T-cell (primary cell): ENCODE measurements around the gene FAM98B. TPM values are rescaled to one million over a fixed set of nuclear protein-coding genes. Genes with fewer than 3 reads are reported as not detected.

ENCODE experiments used
- ATAC-seq, 4 experiments: fragments of 200-7000 bp in 3 of 4; fragments of 150-1000 bp in 1 of 4; cut with Tn5 transposase; replicated peaks in 1 of 4; 1 replicate in 3 of 4; 2 replicates in 1 of 4; pipeline ENCODE4 v1.10.0; 2021; ENCODE audit warnings: moderate library complexity in 3 of 4, mild to moderate bottlenecking in 2 of 4, moderate number of reproducible peaks in 1 of 4
- CTCF ChIA-PET, 2 donors: fragments of 300-600 bp; sonication (Branson Sonifier 250); formaldehyde crosslinking; loops; one replicate each; lab custom pipeline; 2022; ENCODE audit warnings: antibody characterized with exemption in 2 of 2; lab: Charles Lee
- POLR2A ChIA-PET, 2 donors: fragments of 300-600 bp; sonication (Branson Sonifier 250); formaldehyde crosslinking; loops; one replicate each; lab custom pipeline; 2022; ENCODE audit warnings: antibody characterized with exemption in 2 of 2; lab: Charles Lee
- DNase-seq, 35 experiments: peaks; one replicate each; pipeline versions ENCODE4 v3.0.0 to v3.0.0-alpha.2; 2013 to 2023
- H3K27ac ChIP-seq: one replicate; pipeline ENCODE4 v1.5.1; 2013; ENCODE audit warnings: low read length
- H3K27me3 ChIP-seq, 2 experiments: replicated peaks in 1 of 2; 1 replicate in 1 of 2; 2 replicates in 1 of 2; pipeline versions ENCODE4 v1.6.1 to v1.7.0; 2013; ENCODE audit warnings: low read length in 1 of 2, mixed read lengths in 1 of 2; ENCODE audit not compliant: control insufficient read depth in 2 of 2, insufficient read depth in 2 of 2; ENCODE audit errors: extremely low read depth in 1 of 2
- H3K36me3 ChIP-seq, 2 donors: 1 replicate in 1 of 2; 2 replicates in 1 of 2; pipeline versions ENCODE4 v1.6.1 to v1.7.0; 2013; ENCODE audit warnings: low read length in 1 of 2; ENCODE audit not compliant: control insufficient read depth in 2 of 2, insufficient read depth in 1 of 2; ENCODE audit errors: extremely low read depth in 1 of 2
- H3K4me1 ChIP-seq, 2 experiments: 1 replicate in 1 of 2; 2 replicates in 1 of 2; pipeline versions ENCODE4 v1.6.1 to v1.7.0; 2013; ENCODE audit warnings: low read length in 2 of 2, mixed read lengths in 1 of 2; ENCODE audit not compliant: insufficient read depth in 2 of 2, control insufficient read depth in 1 of 2; ENCODE audit errors: extremely low read depth in 1 of 2
- H3K4me3 ChIP-seq, 2 donors: 1 replicate in 1 of 2; 2 replicates in 1 of 2; pipeline versions ENCODE4 v1.5.1 to v1.7.0; 2013; ENCODE audit warnings: mild to moderate bottlenecking in 2 of 2, low read length in 1 of 2, moderate library complexity in 1 of 2; ENCODE audit not compliant: control insufficient read depth in 1 of 2; ENCODE audit errors: extremely low read depth in 1 of 2
- H3K9me3 ChIP-seq: 2 replicates; pipeline ENCODE4 v1.7.0; 2013
- H3K27ac Mint-ChIP-seq, 2 donors: one replicate each; pipeline ENCODE4 v1.8.0; 2020 to 2021; ENCODE audit warnings: mild to moderate bottlenecking in 2 of 2, mixed read lengths in 2 of 2
- H3K27me3 Mint-ChIP-seq, 2 donors: one replicate each; pipeline ENCODE4 v1.8.0; 2021 to 2022; ENCODE audit warnings: mixed read lengths in 2 of 2
- H3K36me3 Mint-ChIP-seq: one replicate; pipeline ENCODE4 v1.8.0; 2021; ENCODE audit warnings: mixed read lengths
- H3K4me1 Mint-ChIP-seq, 3 donors: one replicate each; pipeline ENCODE4 v1.8.0; 2020 to 2022; ENCODE audit warnings: mixed read lengths in 3 of 3, mild to moderate bottlenecking in 1 of 3
- H3K4me3 Mint-ChIP-seq, 3 donors: one replicate each; pipeline ENCODE4 v1.8.0; 2020 to 2022; ENCODE audit warnings: mild to moderate bottlenecking in 3 of 3, mixed read lengths in 3 of 3, moderate library complexity in 3 of 3
- H3K9me3 Mint-ChIP-seq, 3 donors: one replicate each; pipeline ENCODE4 v1.8.0; 2020 to 2022; ENCODE audit warnings: mixed read lengths in 3 of 3
- WGBS: methylation state at CpG from one replicate; pipeline ENCODE4 v1.1.5; 2013; ENCODE audit warnings: missing lambda C conversion rate; ENCODE audit not compliant: insufficient coverage; 5-methylcytosine and 5-hydroxymethylcytosine counted together
- total RNA-seq, 35 experiments: library from RNA in 6 of 35; stranded (reverse) in 6 of 35; fragments of 120-200 nt in 1 of 35; gene quantifications; one replicate each; pipeline versions ENCODE4 v1.2.1 to v1.2.4 and lab custom pipeline; 2013 to 2026

Gene FAM98B
- total RNA-seq, 5 donors from 2014 or later (not counting 1 experiment from before 2014, with no cell fraction given): 15.1 to 24.4 (median 20.6) TPM

DNA sequence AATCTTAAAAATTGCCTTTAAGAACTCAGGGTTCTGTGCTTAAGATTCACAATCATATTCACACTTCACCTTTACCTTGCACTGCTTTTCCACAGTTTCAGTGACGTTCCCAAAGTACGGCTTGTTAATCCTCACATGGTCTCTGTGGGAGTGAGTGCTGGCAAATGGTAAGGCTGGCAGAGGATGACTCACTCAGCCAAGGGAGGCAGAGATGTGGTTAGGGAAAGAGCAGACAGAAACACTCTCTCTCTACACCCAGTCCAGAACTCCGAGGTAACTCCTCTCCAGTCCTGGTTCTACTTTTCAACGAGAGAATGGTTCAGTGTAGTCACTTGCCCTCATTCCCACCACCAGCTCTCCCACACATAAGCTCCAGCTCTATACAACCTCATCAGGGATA is 77.6 kb downstream of the FAM98B start:
- H3K9me3 ChIP-seq: no peaks in the 10 kb centered on the region
- Mint-ChIP-seq H3K27ac (peak overlapping the region; percentile 91 to 97), H3K9me3 (peaks cover 0 to 7% (median 0%) of the 10 kb centered on the region in 3 donors), H3K4me3 (no peak overlapping the region), H3K27me3 (no peaks in the 10 kb centered on the region), H3K36me3 (peaks cover 72% of the 10 kb centered on the region), H3K4me1 (peaks cover 95 to 98% (median 96%) of the 10 kb centered on the region in 3 donors)
- no peaks in the 10 kb centered on the region for H3K27me3 ChIP-seq
- no peak for ATAC-seq
- CTCF ChIA-PET: interaction anchor here in 1 of 2 donors (0.6 to 4.2 kb wide), 3 partner anchors 120 to 168 kb away, joined by 3 to 19 read pairs (median 3); no protein-coding TSS in a partner anchor
- no peak overlapping the region for H3K27ac ChIP-seq
- 63% methylated on average over 1 of the region's 4 CpGs for WGBS
- peaks cover 0 to 64% of the 10 kb centered on the region in 2 donors for H3K36me3 ChIP-seq
- no peak overlapping the region for H3K4me3 ChIP-seq
- POLR2A ChIA-PET: no interaction called here
- no peak for DNase-seq
- peaks cover 55 to 62% of the 10 kb centered on the region in 2 experiments for H3K4me1 ChIP-seq

DNA sequence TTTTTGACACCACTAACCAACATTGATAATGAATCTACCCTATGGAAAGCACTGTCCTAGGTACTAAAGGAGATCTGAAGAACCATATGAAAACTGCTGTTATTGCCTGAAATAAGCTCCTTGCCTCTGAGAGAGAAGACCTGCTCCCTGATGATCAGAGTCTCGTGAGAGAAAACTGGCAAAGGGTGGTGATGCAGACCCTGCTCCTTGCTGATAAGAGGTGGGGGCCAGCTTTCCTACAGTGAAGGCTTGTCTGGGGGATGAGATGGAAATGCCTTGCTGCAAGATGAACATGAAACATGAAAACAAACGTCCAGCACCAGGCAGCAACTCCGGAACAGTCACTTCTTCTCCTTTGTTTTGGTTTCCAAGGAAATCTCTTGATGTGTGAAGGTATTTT is 78.8 kb downstream of the FAM98B start:
- H3K27ac ChIP-seq: peak overlapping the region; percentile 40

DNA sequence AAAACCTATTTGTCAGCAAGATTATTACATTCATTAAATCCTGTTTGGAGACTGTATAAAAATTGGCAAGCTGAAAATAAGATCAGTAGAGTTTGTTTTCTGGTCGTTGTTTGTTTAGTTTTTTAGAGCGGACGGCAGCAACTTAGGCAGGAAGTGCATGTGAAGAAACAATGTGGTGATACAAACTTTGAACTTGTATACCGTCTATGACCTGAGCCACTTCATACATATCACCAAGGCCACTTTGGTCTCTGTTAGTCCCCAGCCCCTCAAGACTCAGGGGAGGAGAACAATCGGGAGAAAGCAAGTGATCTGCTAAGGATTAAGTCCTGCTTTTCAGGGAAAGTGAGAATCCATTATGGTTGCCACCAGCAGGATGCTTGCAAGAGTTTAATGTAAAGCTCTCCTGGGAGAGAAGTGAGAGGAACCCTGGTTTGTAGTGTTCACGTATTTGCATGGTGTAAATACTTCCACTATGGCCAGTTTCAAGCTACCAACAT is 79.5 kb downstream of the FAM98B start:
- H3K36me3 ChIP-seq: peaks cover 0 to 54% of the 10 kb centered on the region in 2 donors
- DNase-seq: no peak
- peaks cover 96 to 100% (median 99%) of the 10 kb centered on the region in 3 donors for H3K4me1 Mint-ChIP-seq
- H3K36me3 Mint-ChIP-seq: peaks cover 71% of the 10 kb centered on the region
- no peaks in the 10 kb centered on the region for H3K27me3 Mint-ChIP-seq
- H3K27ac Mint-ChIP-seq: peak overlapping the region; percentile 91 to 97
- no peak overlapping the region for H3K4me3 ChIP-seq
- POLR2A ChIA-PET: interaction anchor here in 1 of 2 donors (1.1 kb wide), 1 partner anchor 31 kb away, joined by 4 read pairs; the partner anchor contains the start of gene RASGRP1
- peak overlapping the region; percentile 10 to 40 (median 21) for H3K4me3 Mint-ChIP-seq
- H3K27me3 ChIP-seq: no peaks in the 10 kb centered on the region
- H3K9me3 ChIP-seq: no peaks in the 10 kb centered on the region
- peak overlapping the region; percentile 40 for H3K27ac ChIP-seq
- CTCF ChIA-PET: interaction anchor here (1.0 to 4.2 kb wide), 7 partner anchors 12 to 166 kb away, joined by 3 to 19 read pairs (median 4); no protein-coding TSS in a partner anchor
- WGBS: 60% methylated on average over 1 of the region's 6 CpGs
- peaks cover 0 to 7% (median 0%) of the 10 kb centered on the region in 3 donors for H3K9me3 Mint-ChIP-seq
- peak in 2 of 4 experiments; percentile 34 to 52 for ATAC-seq
- H3K4me1 ChIP-seq: peaks cover 69 to 73% of the 10 kb centered on the region in 2 experiments

More for the DNA sequence above, 78.8 kb downstream of the FAM98B start:
- Histone ChIP-seq H3K4me3 (no peak overlapping the region), H3K27me3 (no peaks in the 10 kb centered on the region), H3K9me3 (no peaks in the 10 kb centered on the region), H3K4me1 (peaks cover 65 to 67% of the 10 kb centered on the region in 2 experiments), H3K36me3 (peaks cover 0 to 54% of the 10 kb centered on the region in 2 donors)
- peak overlapping the region in 2 of 3 donors; percentile 4 to 40 for H3K4me3 Mint-ChIP-seq
- 83% methylated on average over 2 of the region's 3 CpGs for WGBS
- ATAC-seq (no peak), DNase-seq (no peak)
- ChIA-PET CTCF (interaction anchor here (0.6 to 4.2 kb wide), 5 partner anchors 92 to 1434 kb away, joined by 3 to 19 read pairs (median 4); no protein-coding TSS in a partner anchor), POLR2A (no interaction called here)
- peak overlapping the region; percentile 91 to 97 for H3K27ac Mint-ChIP-seq
- peaks cover 95 to 100% (median 99%) of the 10 kb centered on the region in 3 donors for H3K4me1 Mint-ChIP-seq
- H3K9me3 Mint-ChIP-seq: peaks cover 0 to 7% (median 0%) of the 10 kb centered on the region in 3 donors
- H3K27me3 Mint-ChIP-seq: no peaks in the 10 kb centered on the region
- peaks cover 77% of the 10 kb centered on the region for H3K36me3 Mint-ChIP-seq

DNA sequence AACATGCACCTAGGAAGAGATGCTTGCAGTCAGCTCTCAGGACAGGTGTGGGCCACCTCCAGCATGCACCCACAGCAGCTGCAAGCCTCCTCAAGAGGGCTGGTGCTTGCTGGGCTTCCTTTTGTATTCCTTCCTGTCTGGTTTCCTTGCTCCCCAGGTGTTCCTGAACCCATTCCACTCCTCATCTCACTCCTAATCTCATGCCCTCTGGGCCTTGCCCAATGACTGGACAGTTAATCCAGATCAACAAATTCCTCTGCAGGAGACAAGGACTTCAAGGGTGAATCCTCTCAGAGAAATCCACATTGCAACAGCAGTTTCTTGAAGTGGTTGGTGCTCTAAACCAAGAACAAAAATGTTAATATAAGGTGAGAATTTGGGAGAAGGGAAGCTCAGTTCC is 80.0 kb downstream of the FAM98B start:
- Mint-ChIP-seq H3K4me1 (peaks cover 97 to 100% (median 100%) of the 10 kb centered on the region in 3 donors), H3K9me3 (peaks cover 0 to 5% (median 0%) of the 10 kb centered on the region in 3 donors), H3K36me3 (peaks cover 67% of the 10 kb centered on the region), H3K4me3 (peak overlapping the region in 2 of 3 donors; percentile 21 to 40), H3K27me3 (no peaks in the 10 kb centered on the region), H3K27ac (peak overlapping the region; percentile 91 to 97)
- peak in 2 of 4 experiments; percentile 2 to 29 for ATAC-seq
- DNase-seq: no peak
- CTCF ChIA-PET: interaction anchor here (1.0 to 4.2 kb wide), 9 partner anchors 12 to 166 kb away, joined by 3 to 19 read pairs (median 4); no protein-coding TSS in a partner anchor
- POLR2A ChIA-PET: interaction anchor here in 1 of 2 donors (1.1 kb wide), 1 partner anchor 30 kb away, joined by 4 read pairs; the partner anchor contains the start of gene RASGRP1
- peak overlapping the region; percentile 40 for H3K27ac ChIP-seq
- peaks cover 74% of the 10 kb centered on the region in 2 experiments for H3K4me1 ChIP-seq
- H3K4me3 ChIP-seq: no peak overlapping the region
- no peaks in the 10 kb centered on the region for H3K27me3 ChIP-seq
- H3K36me3 ChIP-seq: peaks cover 0 to 50% of the 10 kb centered on the region in 2 donors
- no peaks in the 10 kb centered on the region for H3K9me3 ChIP-seq

DNA sequence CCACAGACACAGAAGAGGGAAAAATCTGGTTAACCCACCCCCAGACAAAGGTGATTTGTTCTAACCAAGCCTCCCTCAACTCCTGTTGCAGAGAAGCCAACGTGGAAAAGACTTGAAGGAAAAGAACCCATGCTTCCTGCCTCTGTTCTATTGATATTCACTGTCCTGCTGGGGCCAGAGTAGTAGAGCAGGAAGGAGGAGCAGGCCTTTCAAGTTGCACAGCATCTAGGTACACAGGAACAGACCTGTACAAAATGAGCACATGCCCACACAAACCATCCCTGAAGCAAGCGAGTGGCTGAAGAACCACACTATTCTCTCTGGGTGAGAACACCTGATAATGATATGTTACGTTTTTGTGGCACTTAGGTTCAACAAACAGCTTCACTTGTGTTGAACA is 80.8 kb downstream of the FAM98B start:
- Mint-ChIP-seq H3K4me1 (peaks cover 99 to 100% (median 99%) of the 10 kb centered on the region in 3 donors), H3K9me3 (no peaks in the 10 kb centered on the region), H3K4me3 (peak overlapping the region in 1 of 3 donors; percentile 40), H3K27ac (peak overlapping the region; percentile 91 to 97), H3K27me3 (no peaks in the 10 kb centered on the region), H3K36me3 (peaks cover 61% of the 10 kb centered on the region)
- H3K4me1 ChIP-seq: peaks cover 75 to 76% of the 10 kb centered on the region in 2 experiments
- peaks cover 0 to 48% of the 10 kb centered on the region in 2 donors for H3K36me3 ChIP-seq
- ATAC-seq: no peak
- no peak overlapping the region for H3K4me3 ChIP-seq
- peak overlapping the region; percentile 11 for H3K27ac ChIP-seq
- H3K9me3 ChIP-seq: no peaks in the 10 kb centered on the region
- H3K27me3 ChIP-seq: no peaks in the 10 kb centered on the region
- DNase-seq: no peak
- POLR2A ChIA-PET: interaction anchor here in 1 of 2 donors (1.1 kb wide), 1 partner anchor 29 kb away, joined by 4 read pairs; the partner anchor contains the start of gene RASGRP1
- CTCF ChIA-PET: interaction anchor here (0.6 to 4.2 kb wide), 12 partner anchors 11 to 165 kb away, joined by 3 to 19 read pairs (median 4); partner anchors contain the start of gene RASGRP1 (in 1 of the 2)
- no CpG with 5 or more reads among the region's 3 CpGs for WGBS
